CD14-positive monocyte (primary cell): ENCODE results near the gene IPO4. TPM values are rescaled to one million over a fixed set of nuclear protein-coding genes. Genes with fewer than 3 reads are reported as not detected.

ENCODE experiments used
- DNase-seq, 3 donors: peaks; one replicate each; pipeline ENCODE4 v3.0.0-alpha.2; 2011 to 2022
- H2AFZ ChIP-seq: 2 replicates; pipeline ENCODE4 v1.6.0; 2012; ENCODE audit warnings: mild to moderate bottlenecking, low read depth, low read length, inconsistent platforms; ENCODE audit not compliant: insufficient read depth, poor library complexity, severe bottlenecking
- H3K27ac ChIP-seq, 2 donors: 1 replicate in 1 of 2; 2 replicates in 1 of 2; pipeline ENCODE4 v1.5.1; 2012 to 2013; ENCODE audit warnings: low read length in 2 of 2, control low read depth in 1 of 2, inconsistent platforms in 1 of 2, low read depth in 1 of 2, mild to moderate bottlenecking in 1 of 2
- H3K27me3 ChIP-seq, 2 donors: one replicate each; pipeline versions ENCODE4 v1.6.0 to v1.6.1; 2011 to 2013; ENCODE audit warnings: low read length in 2 of 2; ENCODE audit not compliant: control insufficient read depth in 2 of 2, insufficient read depth in 2 of 2
- H3K36me3 ChIP-seq, 2 donors: replicated peaks in 1 of 2; 1 replicate in 1 of 2; 2 replicates in 1 of 2; pipeline versions ENCODE4 v1.5.1 to v1.6.1; 2012 to 2013; ENCODE audit warnings: low read length in 2 of 2, control low read depth in 1 of 2, inconsistent platforms in 1 of 2, mild to moderate bottlenecking in 1 of 2; ENCODE audit not compliant: insufficient read depth in 2 of 2, control insufficient read depth in 1 of 2
- H3K4me1 ChIP-seq, 2 donors: 1 replicate in 1 of 2; 2 replicates in 1 of 2; pipeline versions ENCODE4 v1.5.1 to v1.6.1; 2012 to 2013; ENCODE audit warnings: low read length in 2 of 2, control low read depth in 1 of 2, inconsistent platforms in 1 of 2, mild to moderate bottlenecking in 1 of 2, moderate library complexity in 1 of 2; ENCODE audit not compliant: insufficient read depth in 2 of 2, control insufficient read depth in 1 of 2
- H3K4me2 ChIP-seq: replicated peaks from 2 replicates; pipeline ENCODE3; 2012; ENCODE audit warnings: low read length, moderate library complexity, mild to moderate bottlenecking; ENCODE audit not compliant: poor library complexity, severe bottlenecking; ENCODE audit errors: extremely low read depth
- H3K4me3 ChIP-seq, 3 experiments: fragments of 200-600 bp in 1 of 3; sonication (generic) in 1 of 3; replicated peaks in 1 of 3; 1 replicate in 2 of 3; 2 replicates in 1 of 3; pipeline ENCODE4 v1.5.1; 2011 to 2013; ENCODE audit warnings: low read length in 3 of 3, mild to moderate bottlenecking in 3 of 3, control low read depth in 2 of 3, low read depth in 2 of 3, inconsistent platforms in 1 of 3, moderate library complexity in 1 of 3
- H3K79me2 ChIP-seq: 2 replicates; pipeline ENCODE4 v1.6.0; 2012; ENCODE audit warnings: mild to moderate bottlenecking, control low read depth, inconsistent platforms, low read length, moderate library complexity; ENCODE audit not compliant: insufficient read depth
- H3K9ac ChIP-seq: 2 replicates; pipeline ENCODE4 v1.6.0; 2017; ENCODE audit warnings: low read length, mild to moderate bottlenecking; ENCODE audit not compliant: insufficient read depth, poor library complexity, severe bottlenecking
- H3K9me3 ChIP-seq, 2 donors: replicated peaks in 1 of 2; 1 replicate in 1 of 2; 2 replicates in 1 of 2; pipeline versions ENCODE4 v1.5.1 to v1.6.1; 2012 to 2013; ENCODE audit warnings: low read length in 2 of 2, control low read depth in 1 of 2; ENCODE audit not compliant: control insufficient read depth in 1 of 2, insufficient read depth in 1 of 2
- H4K20me1 ChIP-seq: 2 replicates; pipeline ENCODE4 v1.6.0; 2012; ENCODE audit warnings: mild to moderate bottlenecking, low read length, control low read depth, moderate library complexity; ENCODE audit not compliant: insufficient read depth
- H3K27ac Mint-ChIP-seq, 7 donors: one replicate each; pipeline ENCODE4 v1.8.0; 2020; ENCODE audit warnings: mild to moderate bottlenecking in 7 of 7, mixed read lengths in 7 of 7, moderate library complexity in 6 of 7, inconsistent platforms in 2 of 7
- H3K27me3 Mint-ChIP-seq, 3 donors: one replicate each; pipeline ENCODE4 v1.8.0; 2021 to 2022; ENCODE audit warnings: low read depth in 3 of 3, mild to moderate bottlenecking in 3 of 3, mixed read lengths in 3 of 3, moderate library complexity in 3 of 3, inconsistent platforms in 1 of 3
- H3K36me3 Mint-ChIP-seq, 2 donors: one replicate each; pipeline ENCODE4 v1.8.0; 2020; ENCODE audit warnings: mixed read lengths in 2 of 2, inconsistent platforms in 1 of 2, mild to moderate bottlenecking in 1 of 2
- H3K4me1 Mint-ChIP-seq: one replicate; pipeline ENCODE4 v1.8.0; 2020; ENCODE audit warnings: mild to moderate bottlenecking, mixed read lengths
- H3K4me3 Mint-ChIP-seq, 2 donors: one replicate each; pipeline ENCODE4 v1.8.0; 2020; ENCODE audit warnings: mild to moderate bottlenecking in 2 of 2, mixed read lengths in 2 of 2, moderate library complexity in 1 of 2
- H3K9me3 Mint-ChIP-seq, 7 donors: one replicate each; pipeline ENCODE4 v1.8.0; 2020 to 2022; ENCODE audit warnings: mixed read lengths in 7 of 7, mild to moderate bottlenecking in 6 of 7, moderate library complexity in 6 of 7, inconsistent platforms in 2 of 7
- CTCF ChIP-seq: fragments of 200-600 bp; IDR thresholded peaks from one replicate; pipeline ENCODE4 v1.8.0; 2022; ENCODE audit warnings: antibody characterized with exemption, mild to moderate bottlenecking
- WGBS: methylation state at CpG from one replicate; pipeline ENCODE4 v1.1.5; 2013; ENCODE audit warnings: missing lambda C conversion rate; ENCODE audit not compliant: insufficient coverage; 5-methylcytosine and 5-hydroxymethylcytosine counted together
- intact Hi-C, 2 donors: fragments of 100-400 bp; cut with micrococcal nuclease; formaldehyde crosslinking; loops; one replicate each; pipeline versions ENCODE4 v1.15.0 to v1.15.1; 2023
- polyA plus RNA-seq, 3 donors: library from polyadenylated mRNA; depleted of rRNA in 1 of 3; unstranded in 2 of 3; stranded (reverse) in 1 of 3; fragments of 300-500 nt in 2 of 3; fragments of >200 nt in 1 of 3; fragmentation: Illumina TruSeq in 2 of 3; gene quantifications; 1 replicate in 2 of 3; 2 replicates in 1 of 3; pipeline ENCODE4 v1.2.3, GENCODE V29; 2012 to 2021

The IPO4 gene
- polyA plus RNA-seq, 3 donors: 4.1 to 14.2 (median 4.3) TPM

DNA sequence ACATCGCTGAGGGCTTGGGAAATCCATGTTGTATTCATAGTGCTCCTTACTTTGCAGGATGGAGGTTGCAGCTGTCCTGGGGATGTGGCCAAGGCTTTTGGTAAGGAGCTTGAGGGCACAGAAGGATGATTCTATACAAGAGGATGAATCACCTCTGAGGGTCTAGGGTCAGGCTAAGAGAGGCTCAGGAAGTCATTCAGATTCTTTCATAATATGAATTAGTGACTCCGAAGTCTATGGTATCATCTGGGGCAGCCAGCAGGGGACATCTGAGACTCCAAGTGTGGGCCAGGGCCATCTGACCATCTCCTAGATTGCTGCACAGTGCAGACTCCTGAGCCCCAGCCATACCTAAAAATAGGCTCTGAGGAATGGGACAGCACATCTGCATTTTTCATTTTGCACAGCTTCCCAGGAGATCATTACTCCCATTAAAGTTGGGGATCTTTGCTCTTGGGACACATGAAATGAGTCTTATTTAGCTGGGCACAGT, 48.9 kb upstream of the IPO4 start:
- Histone ChIP-seq H4K20me1 (peaks cover 77% of the 10 kb centered on the region), H3K9ac (no peak overlapping the region), H3K79me2 (peaks cover 77% of the 10 kb centered on the region), H3K4me3 (no peak overlapping the region), H3K4me1 (peaks cover 50 to 65% of the 10 kb centered on the region in 2 donors), H3K9me3 (no peaks in the 10 kb centered on the region), H3K27ac (no peak overlapping the region), H3K36me3 (peaks cover 56 to 75% of the 10 kb centered on the region in 2 donors), H2AFZ (no peak overlapping the region), H3K4me2 (no peak overlapping the region), H3K27me3 (no peaks in the 10 kb centered on the region)
- Mint-ChIP-seq H3K4me1 (peaks cover 71% of the 10 kb centered on the region), H3K27ac (peak overlapping the region in 4 of 7 donors; percentile 1 to 73 (median 51)), H3K36me3 (peaks cover 66 to 69% of the 10 kb centered on the region in 2 donors), H3K27me3 (no peaks in the 10 kb centered on the region), H3K4me3 (peak overlapping the region in 1 of 2 donors; percentile 10), H3K9me3 (no peaks in the 10 kb centered on the region)
- no peak for TF ChIP-seq CTCF
- intact Hi-C loops: loop anchor here in 1 of 2 donors (10.0 kb wide), 1 partner anchor 103 kb away; the partner anchor contains the start of genes FITM1 and PSME1
- 80% methylated on average over 2 of the region's 2 CpGs for WGBS
- no peak for DNase-seq

DNA sequence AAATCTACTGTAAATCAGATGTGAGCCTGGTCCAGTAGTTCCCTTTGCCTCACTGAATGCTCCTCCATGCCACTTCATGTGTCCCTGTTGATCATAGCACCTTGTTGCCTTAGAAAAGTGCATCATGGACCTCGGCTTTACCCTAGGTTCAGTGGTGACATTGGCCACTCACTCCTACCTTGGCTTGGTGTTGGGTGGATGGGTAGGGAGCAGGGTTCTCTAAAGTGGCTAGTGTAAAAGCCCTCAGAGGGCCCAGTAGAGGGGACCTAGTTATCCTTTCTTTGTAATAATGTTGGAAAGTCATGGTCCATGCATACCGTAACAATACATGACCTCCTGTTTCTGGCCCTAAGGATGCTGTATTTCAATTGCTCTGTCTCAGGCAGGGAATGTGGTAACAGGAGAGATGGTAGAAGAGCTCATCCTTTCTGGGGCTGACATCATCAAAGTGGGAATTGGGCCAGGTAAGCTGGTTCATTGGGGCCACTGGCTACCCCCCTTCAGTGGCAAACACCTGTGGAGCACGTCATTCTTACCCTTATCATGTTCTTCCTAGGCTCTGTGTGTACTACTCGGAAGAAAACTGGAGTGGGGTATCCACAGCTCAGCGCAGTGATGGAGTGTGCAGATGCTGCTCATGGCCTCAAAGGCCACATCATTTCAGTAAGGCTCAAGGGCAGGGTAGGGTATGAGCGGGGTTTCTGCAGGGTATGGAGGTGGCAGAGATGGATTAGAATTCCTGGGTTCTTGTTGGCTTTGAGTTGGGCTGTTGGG, 48.3 kb upstream of the IPO4 start:
- Histone ChIP-seq H3K4me3 (no peak overlapping the region), H4K20me1 (peaks cover 74% of the 10 kb centered on the region), H3K4me1 (peaks cover 48 to 65% of the 10 kb centered on the region in 2 donors), H3K27me3 (no peaks in the 10 kb centered on the region), H3K9me3 (no peaks in the 10 kb centered on the region), H3K36me3 (peaks cover 56 to 75% of the 10 kb centered on the region in 2 donors), H3K27ac (no peak overlapping the region), H3K79me2 (peaks cover 76% of the 10 kb centered on the region), H3K9ac (no peak overlapping the region), H2AFZ (no peak overlapping the region), H3K4me2 (no peak overlapping the region)
- no peak for TF ChIP-seq CTCF
- WGBS: 90% methylated on average over 5 of the region's 6 CpGs
- Mint-ChIP-seq H3K27ac (peak overlapping the region in 3 of 7 donors; percentile 1 to 73 (median 38)), H3K36me3 (peaks cover 66 to 69% of the 10 kb centered on the region in 2 donors), H3K4me3 (peak overlapping the region in 1 of 2 donors; percentile 10), H3K9me3 (no peaks in the 10 kb centered on the region), H3K27me3 (no peaks in the 10 kb centered on the region), H3K4me1 (peaks cover 69% of the 10 kb centered on the region)
- intact Hi-C loops: loop anchor here in 1 of 2 donors (10.0 kb wide), 1 partner anchor 102 kb away; the partner anchor contains the start of genes FITM1 and PSME1
- no peak for DNase-seq
